LNCaP clone FGC (cell line): ENCODE measurements around the gene CRHR2.

ENCODE experiments used
- DNase-seq: peaks from one replicate; pipeline ENCODE4 v3.0.0-alpha.2; 2011; ENCODE audit warnings: low read depth
- H3K4me3 ChIP-seq: 2 replicates; pipeline ENCODE4 v1.5.1; 2011; ENCODE audit warnings: mild to moderate bottlenecking, low read depth, low read length, control low read depth
- CTCF ChIP-seq: IDR thresholded peaks from 2 replicates; pipeline ENCODE4 v1.5.1; 2012; ENCODE audit warnings: mild to moderate bottlenecking; ENCODE audit not compliant: control insufficient read depth, insufficient read depth; ENCODE audit errors: extremely low read depth

CRHR2 gene

GRCh38 chr7:30717181-30717580 is 34.9 kb upstream of the CRHR2 start:
- no peak overlapping the region for H3K4me3 ChIP-seq
- TF ChIP-seq CTCF = no peak
- no peak for DNase-seq

GRCh38 chr7:30714129-30714528 is 31.9 kb upstream of the CRHR2 start:
- no peak for DNase-seq
- no peak for TF ChIP-seq CTCF
- H3K4me3 ChIP-seq = no peak overlapping the region

GRCh38 chr7:30713392-30713791 is 31.1 kb upstream of the CRHR2 start:
- no peak overlapping the region for H3K4me3 ChIP-seq
- no peak for DNase-seq
- TF ChIP-seq CTCF = no peak

- TF ChIP-seq CTCF = no peak
These were observed 28.4 kb upstream of the CRHR2 start for GRCh38 chr7:30710669-30711068.

GRCh38 chr7:30709549-30709948 is 27.3 kb upstream of the CRHR2 start:
- no peak for DNase-seq
- TF ChIP-seq CTCF = no peak
- H3K4me3 ChIP-seq = no peak overlapping the region

More at GRCh38 chr7:30710669-30711068, 28.4 kb upstream of the CRHR2 start:
- no peak for DNase-seq
- no peak overlapping the region for H3K4me3 ChIP-seq

- H3K4me3 ChIP-seq = no peak overlapping the region
- DNase-seq = no peak
- no peak for TF ChIP-seq CTCF
These were observed 26.7 kb upstream of the CRHR2 start for GRCh38 chr7:30708983-30709382.

- DNase-seq = no peak
- TF ChIP-seq CTCF = no peak
- H3K4me3 ChIP-seq = no peak overlapping the region
These were observed 26.2 kb upstream of the CRHR2 start for GRCh38 chr7:30708412-30708811.
